Spleen (tissue), 7 donors: Measurements from ENCODE around the gene DALRD3.

Experiments
- CTCF ChIP-seq, 11 experiments: fragments of 200-600 bp in 7 of 11; fragments of 450-650 bp in 4 of 11; sonication (generic) in 4 of 11; IDR thresholded peaks in 8 of 11; conservative IDR thresholded peaks in 3 of 11; 1 replicate in 7 of 11; 2 replicates in 4 of 11; pipeline versions ENCODE4 v1.4.0 to v1.8.0; 2016 to 2021; ENCODE audit warnings: antibody characterized with exemption in 11 of 11, inconsistent platforms in 4 of 11, mild to moderate bottlenecking in 1 of 11
- POLR2A ChIP-seq, 3 donors: fragments of 450-650 bp; IDR thresholded peaks; one replicate each; pipeline ENCODE4 v1.5.1; 2017; ENCODE audit warnings: antibody characterized with exemption in 3 of 3, mild to moderate bottlenecking in 1 of 3
- POLR2AphosphoS5 ChIP-seq, 3 donors: sonication (generic); formaldehyde crosslinking; IDR thresholded peaks; one replicate each; pipeline ENCODE4 v1.5.1; 2017; ENCODE audit warnings: antibody characterized with exemption in 3 of 3
- donor health status: DM: no; HTN: no; CAD: no; lungs with moderate emphysema.
- donor health status: DM: no; HTN: no; CAD: no.
- donor health status: DM: no; HTN: no; CAD: no.

DNA sequence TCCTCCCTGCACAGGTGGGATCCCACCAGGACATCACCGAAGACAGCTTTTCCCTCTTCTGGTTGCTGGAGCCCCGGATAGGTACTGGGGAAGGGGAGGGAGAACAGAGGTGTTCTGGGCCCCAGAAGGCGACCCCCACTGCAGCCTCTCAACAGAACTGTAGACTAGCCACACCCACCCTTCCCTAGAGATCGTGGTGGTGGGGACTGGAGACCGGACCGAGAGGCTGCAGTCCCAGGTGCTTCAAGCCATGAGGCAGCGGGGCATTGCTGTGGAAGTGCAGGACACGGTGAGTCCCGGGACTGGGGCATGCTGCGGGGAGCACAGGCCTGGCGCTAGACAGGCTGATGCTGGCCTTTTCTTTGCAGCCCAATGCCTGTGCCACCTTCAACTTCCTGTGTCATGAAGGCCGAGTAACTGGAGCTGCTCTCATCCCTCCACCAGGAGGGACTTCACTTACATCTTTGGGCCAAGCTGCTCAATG, 4.3 kb upstream of the DALRD3 start:
- TF ChIP-seq CTCF (IDR thresholded peaks at IDR 0.05 in 8 of 11, conservative IDR thresholded peaks at IDR 0.05 in 3 of 11), result no peak
- TF ChIP-seq POLR2A (IDR thresholded peaks at IDR 0.05), result no peak
- TF ChIP-seq POLR2AphosphoS5 (IDR thresholded peaks at IDR 0.05), result no peak
